Epithelial cell of esophagus (primary cell): ENCODE data around the gene PHACTR2.

ENCODE experiments used
- DNase-seq: peaks from one replicate; pipeline ENCODE4 v3.0.0; 2010; ENCODE audit warnings: low read depth
- H3K4me3 ChIP-seq: 2 replicates; pipeline ENCODE4 v1.5.1; 2011; ENCODE audit warnings: mild to moderate bottlenecking, low read length, control low read depth
- CTCF ChIP-seq: IDR thresholded peaks from 2 replicates; pipeline ENCODE4 v1.5.1; 2011; ENCODE audit warnings: low read depth, mild to moderate bottlenecking, low read length, control low read depth, inconsistent platforms; ENCODE audit not compliant: insufficient read depth; ENCODE audit errors: missing control alignments

The PHACTR2 gene

GRCh38 chr6:143765422-143766184, 87.8 kb downstream of the PHACTR2 start:
- no peak for TF ChIP-seq CTCF

GRCh38 chr6:143766185-143766553, 88.4 kb downstream of the PHACTR2 start:
- H3K4me3 ChIP-seq = no peak overlapping the region
- no peak for TF ChIP-seq CTCF
- DNase-seq = no peak

More at GRCh38 chr6:143765422-143766184, 87.8 kb downstream of the PHACTR2 start:
- H3K4me3 ChIP-seq = no peak overlapping the region
- no peak for DNase-seq

- no peak for DNase-seq
- no peak overlapping the region for H3K4me3 ChIP-seq
- no peak for TF ChIP-seq CTCF
Measured at GRCh38 chr6:143767433-143767832, 89.7 kb downstream of the PHACTR2 start.

GRCh38 chr6:143772116-143773086, 94.6 kb downstream of the PHACTR2 start:
- no peak for TF ChIP-seq CTCF
- no peak for DNase-seq
- no peak overlapping the region for H3K4me3 ChIP-seq

- TF ChIP-seq CTCF = no peak
- no peak for DNase-seq
- H3K4me3 ChIP-seq = no peak overlapping the region
Measured at GRCh38 chr6:143773506-143774150, 95.9 kb downstream of the PHACTR2 start.

GRCh38 chr6:143774347-143774746, 96.6 kb downstream of the PHACTR2 start:
- DNase-seq = no peak
- no peak for TF ChIP-seq CTCF
- no peak overlapping the region for H3K4me3 ChIP-seq
